WTC11 (cell line): ENCODE data around the gene TDP1.

ENCODE experiments used
- ESRRA ChIP-seq: sonication (generic); formaldehyde crosslinking; IDR thresholded peaks from 2 replicates; pipeline ENCODE4 v1.8.1; 2022; ENCODE audit warnings: mild to moderate bottlenecking, missing genetic modification reagents, borderline replicate concordance
- TP53 ChIP-seq: sonication (generic); formaldehyde crosslinking; IDR thresholded peaks from 2 replicates; pipeline ENCODE4 v1.8.1; 2023; ENCODE audit warnings: mild to moderate bottlenecking, missing genetic modification reagents
- ZNF263 ChIP-seq: sonication (generic); formaldehyde crosslinking; IDR thresholded peaks from 2 replicates; pipeline ENCODE4 v1.8.1; 2022; ENCODE audit warnings: low read depth, mild to moderate bottlenecking, moderate library complexity, missing genetic modification reagents
- TF ChIP-seq, protein P1 (sequence below): fragments of 200-600 bp; IDR thresholded peaks from 2 replicates; pipeline ENCODE4 v1.8.0; 2022; ENCODE audit warnings: antibody characterized with exemption
- TF ChIP-seq, protein P2 (sequence below): sonication (generic); formaldehyde crosslinking; IDR thresholded peaks from 2 replicates; pipeline ENCODE4 v1.8.1; 2022; ENCODE audit warnings: low read depth, missing genetic modification reagents, borderline replicate concordance
- TF ChIP-seq, protein P3 (sequence below): sonication (generic); formaldehyde crosslinking; IDR thresholded peaks from 2 replicates; pipeline ENCODE4 v1.8.1; 2022; ENCODE audit warnings: mild to moderate bottlenecking, moderate library complexity, missing genetic modification reagents

DNA sequence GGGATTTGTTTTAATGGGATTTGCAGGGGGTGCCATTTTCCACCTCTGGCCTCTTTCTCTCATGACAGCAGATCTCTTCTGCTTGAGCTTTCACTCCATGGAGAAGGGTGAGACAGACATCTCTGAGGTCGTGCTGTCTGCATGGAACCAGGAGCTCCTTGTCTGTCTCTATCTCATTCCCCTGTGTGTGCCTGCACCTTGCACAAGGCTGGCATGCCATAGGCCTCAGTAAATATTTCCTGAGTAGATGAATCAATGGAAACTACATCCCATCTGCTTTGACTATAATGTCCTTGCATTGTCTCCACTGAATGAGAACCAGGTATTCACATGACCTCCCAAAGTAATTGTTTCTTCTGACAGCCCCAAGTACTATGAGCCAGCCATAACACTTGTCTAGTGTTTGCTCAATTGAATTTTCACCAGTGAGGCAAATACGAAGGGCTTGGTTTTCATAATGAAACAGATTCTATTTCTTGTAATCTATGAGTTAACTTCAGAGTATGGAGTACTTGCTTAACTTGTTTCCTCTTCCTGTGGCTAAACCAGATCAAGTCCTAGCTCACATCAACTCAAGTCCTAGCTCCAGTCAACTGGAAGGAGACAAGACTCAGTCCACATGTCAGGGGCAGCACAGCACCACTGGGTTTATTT lies 138.3 kb downstream of the TDP1 start:
- TF ChIP-seq ESRRA (CRISPR knock-in tag) (no peak), TP53 (CRISPR knock-in tag) (no peak), ZNF263 (CRISPR knock-in tag) (no peak)
- TF ChIP-seq, protein P1, sequence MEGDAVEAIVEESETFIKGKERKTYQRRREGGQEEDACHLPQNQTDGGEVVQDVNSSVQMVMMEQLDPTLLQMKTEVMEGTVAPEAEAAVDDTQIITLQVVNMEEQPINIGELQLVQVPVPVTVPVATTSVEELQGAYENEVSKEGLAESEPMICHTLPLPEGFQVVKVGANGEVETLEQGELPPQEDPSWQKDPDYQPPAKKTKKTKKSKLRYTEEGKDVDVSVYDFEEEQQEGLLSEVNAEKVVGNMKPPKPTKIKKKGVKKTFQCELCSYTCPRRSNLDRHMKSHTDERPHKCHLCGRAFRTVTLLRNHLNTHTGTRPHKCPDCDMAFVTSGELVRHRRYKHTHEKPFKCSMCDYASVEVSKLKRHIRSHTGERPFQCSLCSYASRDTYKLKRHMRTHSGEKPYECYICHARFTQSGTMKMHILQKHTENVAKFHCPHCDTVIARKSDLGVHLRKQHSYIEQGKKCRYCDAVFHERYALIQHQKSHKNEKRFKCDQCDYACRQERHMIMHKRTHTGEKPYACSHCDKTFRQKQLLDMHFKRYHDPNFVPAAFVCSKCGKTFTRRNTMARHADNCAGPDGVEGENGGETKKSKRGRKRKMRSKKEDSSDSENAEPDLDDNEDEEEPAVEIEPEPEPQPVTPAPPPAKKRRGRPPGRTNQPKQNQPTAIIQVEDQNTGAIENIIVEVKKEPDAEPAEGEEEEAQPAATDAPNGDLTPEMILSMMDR: no peak
- TF ChIP-seq, protein P2, sequence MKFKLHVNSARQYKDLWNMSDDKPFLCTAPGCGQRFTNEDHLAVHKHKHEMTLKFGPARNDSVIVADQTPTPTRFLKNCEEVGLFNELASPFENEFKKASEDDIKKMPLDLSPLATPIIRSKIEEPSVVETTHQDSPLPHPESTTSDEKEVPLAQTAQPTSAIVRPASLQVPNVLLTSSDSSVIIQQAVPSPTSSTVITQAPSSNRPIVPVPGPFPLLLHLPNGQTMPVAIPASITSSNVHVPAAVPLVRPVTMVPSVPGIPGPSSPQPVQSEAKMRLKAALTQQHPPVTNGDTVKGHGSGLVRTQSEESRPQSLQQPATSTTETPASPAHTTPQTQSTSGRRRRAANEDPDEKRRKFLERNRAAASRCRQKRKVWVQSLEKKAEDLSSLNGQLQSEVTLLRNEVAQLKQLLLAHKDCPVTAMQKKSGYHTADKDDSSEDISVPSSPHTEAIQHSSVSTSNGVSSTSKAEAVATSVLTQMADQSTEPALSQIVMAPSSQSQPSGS (CRISPR knock-in tag): no peak
- TF ChIP-seq, protein P3, sequence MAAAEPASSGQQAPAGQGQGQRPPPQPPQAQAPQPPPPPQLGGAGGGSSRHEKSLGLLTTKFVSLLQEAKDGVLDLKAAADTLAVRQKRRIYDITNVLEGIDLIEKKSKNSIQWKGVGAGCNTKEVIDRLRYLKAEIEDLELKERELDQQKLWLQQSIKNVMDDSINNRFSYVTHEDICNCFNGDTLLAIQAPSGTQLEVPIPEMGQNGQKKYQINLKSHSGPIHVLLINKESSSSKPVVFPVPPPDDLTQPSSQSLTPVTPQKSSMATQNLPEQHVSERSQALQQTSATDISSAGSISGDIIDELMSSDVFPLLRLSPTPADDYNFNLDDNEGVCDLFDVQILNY (CRISPR knock-in tag): no peak
